Liver (tissue), 9 donors: ENCODE data around the gene SPAG16. TPM values are rescaled to one million over a fixed set of nuclear protein-coding genes. Genes with fewer than 3 reads are reported as not detected.

ENCODE experiments used
- DNase-seq: peaks from one replicate; pipeline ENCODE4 v3.0.0-alpha.2; 2017; ENCODE audit warnings: low spot score
- H3K27ac ChIP-seq, 2 donors: one replicate each; pipeline ENCODE4 v1.7.0; 2013; ENCODE audit warnings: inconsistent platforms in 2 of 2, low read length in 2 of 2, control low read depth in 1 of 2, low read depth in 1 of 2, mild to moderate bottlenecking in 1 of 2
- H3K27me3 ChIP-seq, 4 donors: one replicate each; pipeline versions ENCODE4 v1.6.1 to v1.7.0; 2013; ENCODE audit warnings: low read length in 3 of 4, inconsistent platforms in 1 of 4, mild to moderate bottlenecking in 1 of 4, moderate library complexity in 1 of 4; ENCODE audit not compliant: control insufficient read depth in 4 of 4, insufficient read depth in 4 of 4
- H3K36me3 ChIP-seq, 4 donors: one replicate each; pipeline versions ENCODE4 v1.6.1 to v1.7.0; 2013; ENCODE audit warnings: low read length in 3 of 4, mild to moderate bottlenecking in 3 of 4, low read depth in 1 of 4, moderate library complexity in 1 of 4; ENCODE audit not compliant: control insufficient read depth in 4 of 4, insufficient read depth in 3 of 4
- H3K4me1 ChIP-seq, 4 donors: one replicate each; pipeline versions ENCODE4 v1.6.1 to v1.7.0; 2013; ENCODE audit warnings: low read length in 3 of 4, mild to moderate bottlenecking in 3 of 4, moderate library complexity in 1 of 4; ENCODE audit not compliant: control insufficient read depth in 4 of 4, insufficient read depth in 4 of 4
- H3K4me3 ChIP-seq, 3 donors: one replicate each; pipeline versions ENCODE4 v1.6.1 to v1.7.0; 2013; ENCODE audit warnings: low read length in 3 of 3, control low read depth in 1 of 3, low read depth in 1 of 3, mild to moderate bottlenecking in 1 of 3
- H3K9ac ChIP-seq, 2 donors: one replicate each; pipeline ENCODE4 v1.7.0; 2013; ENCODE audit warnings: low read length in 2 of 2, mild to moderate bottlenecking in 2 of 2, moderate library complexity in 2 of 2, control low read depth in 1 of 2, low read depth in 1 of 2
- H3K9me3 ChIP-seq, 4 donors: one replicate each; pipeline versions ENCODE4 v1.6.1 to v1.7.0; 2013; ENCODE audit warnings: low read length in 3 of 4; ENCODE audit not compliant: control insufficient read depth in 4 of 4
- ATF3 ChIP-seq: IDR thresholded peaks from 2 replicates; pipeline ENCODE4 v1.6.1; 2016; ENCODE audit warnings: antibody characterized with exemption
- CTCF ChIP-seq: fragments of 150-350 bp; IDR thresholded peaks from 2 replicates; pipeline ENCODE4 v1.5.1; 2017; ENCODE audit warnings: improper control_type of control experiment, low read depth, low read length; ENCODE audit not compliant: missing input control
- FOXA1 ChIP-seq: IDR thresholded peaks from 2 replicates; pipeline ENCODE4 v1.6.1; 2016; ENCODE audit warnings: antibody characterized with exemption
- FOXA2 ChIP-seq: IDR thresholded peaks from 2 replicates; pipeline ENCODE4 v1.6.1; 2016; ENCODE audit warnings: antibody characterized with exemption
- GABPA ChIP-seq, 2 donors: IDR thresholded peaks in 1 of 2; conservative IDR thresholded peaks in 1 of 2; 2 replicates each; pipeline ENCODE4 v1.6.1; 2016; ENCODE audit warnings: antibody characterized with exemption in 2 of 2, mild to moderate bottlenecking in 1 of 2, moderate library complexity in 1 of 2
- HNF4A ChIP-seq, 2 donors: conservative IDR thresholded peaks; 2 replicates each; pipeline ENCODE4 v1.6.1; 2016; ENCODE audit warnings: antibody characterized with exemption in 2 of 2, mild to moderate bottlenecking in 2 of 2
- HNF4G ChIP-seq: IDR thresholded peaks from 2 replicates; pipeline ENCODE4 v1.6.1; 2016; ENCODE audit warnings: antibody characterized with exemption
- MAX ChIP-seq: IDR thresholded peaks from 2 replicates; pipeline ENCODE4 v1.6.1; 2016; ENCODE audit warnings: antibody characterized with exemption
- NR2F2 ChIP-seq: IDR thresholded peaks from 2 replicates; pipeline ENCODE4 v1.6.1; 2016; ENCODE audit warnings: antibody characterized with exemption
- REST ChIP-seq: IDR thresholded peaks from 2 replicates; pipeline ENCODE4 v1.6.1; 2016; ENCODE audit warnings: antibody characterized with exemption, mild to moderate bottlenecking
- RXRA ChIP-seq, 2 donors: IDR thresholded peaks; 2 replicates each; pipeline ENCODE4 v1.6.1; 2017 to 2018; ENCODE audit warnings: antibody characterized with exemption in 2 of 2, mild to moderate bottlenecking in 1 of 2
- SP1 ChIP-seq: IDR thresholded peaks from 2 replicates; pipeline ENCODE4 v1.6.1; 2018; ENCODE audit warnings: antibody characterized with exemption, mild to moderate bottlenecking
- YY1 ChIP-seq: IDR thresholded peaks from 2 replicates; pipeline ENCODE4 v1.6.1; 2016; ENCODE audit warnings: antibody characterized with exemption, mild to moderate bottlenecking
- ZBTB33 ChIP-seq: IDR thresholded peaks from 2 replicates; pipeline ENCODE4 v1.6.1; 2016; ENCODE audit warnings: antibody characterized with exemption
- WGBS: extraction: QIAGEN DNeasy Blood & Tissue Kit; methylation state at CpG from one replicate; pipeline ENCODE4 v1.1.7; 2013; 5-methylcytosine and 5-hydroxymethylcytosine counted together
- polyA plus RNA-seq, 2 donors: library from polyadenylated mRNA; stranded (reverse) in 1 of 2; unstranded in 1 of 2; fragments of 200-250 nt in 1 of 2; fragments of >200 nt in 1 of 2; fragmentation: Nextera tagmentation in 1 of 2; extraction: Ambion mirVana in 1 of 2; gene quantifications; one replicate each; pipeline versions ENCODE4 v1.2.1 to v1.2.3, GENCODE V29; 2013 to 2015
- total RNA-seq, 2 donors: library from RNA; depleted of rRNA; stranded (reverse); fragments of >200 nt; gene quantifications; one replicate each; pipeline ENCODE4 v1.2.3, GENCODE V29; 2014
- donor health status: healthy.
- donor health status: healthy.
- donor health status: healthy.
- donor health status: healthy.
- donor health status: healthy.

SPAG16 gene
- total and polyA plus RNA-seq, 4 donors, result 6.4 to 12.7 (median 11.4) TPM

- TF ChIP-seq NR2F2, result no peak
- DNase-seq, result no peak
Observed at GRCh38 chr2:213816583-213816982, 532.3 kb downstream of the SPAG16 start.

GRCh38 chr2:213818436-213818835 lies 534.2 kb downstream of the SPAG16 start:
- H3K27ac ChIP-seq, result no peak overlapping the region
- no peaks in the 10 kb centered on the region for H3K4me1 ChIP-seq
- no peaks in the 10 kb centered on the region for H3K27me3 ChIP-seq
- TF ChIP-seq MAX (no peak), RXRA (IDR thresholded peaks at IDR 0.05) (no peak), FOXA2 (no peak), CTCF (no peak), HNF4G (no peak), YY1 (no peak), GABPA (IDR thresholded peaks at IDR 0.05 in 1 of 2, conservative IDR thresholded peaks at IDR 0.05 in 1 of 2) (no peak), ATF3 (no peak), NR2F2 (no peak), REST (no peak), ZBTB33 (no peak), HNF4A (conservative IDR thresholded peaks at IDR 0.05) (no peak), FOXA1 (no peak), SP1 (no peak)
- WGBS, result 42% methylated on average over 1 of the region's 1 CpG
- no peak overlapping the region for H3K9ac ChIP-seq
- no peak for DNase-seq
- no peaks in the 10 kb centered on the region for H3K36me3 ChIP-seq
- H3K9me3 ChIP-seq, result peaks cover 0 to 4% (median 0%) of the 10 kb centered on the region in 4 donors
- H3K4me3 ChIP-seq, result no peak overlapping the region

More at GRCh38 chr2:213816583-213816982, 532.3 kb downstream of the SPAG16 start:
- Histone ChIP-seq H3K9me3 (no peaks in the 10 kb centered on the region), H3K27me3 (no peaks in the 10 kb centered on the region), H3K4me3 (no peak overlapping the region), H3K27ac (no peak overlapping the region), H3K9ac (no peak overlapping the region), H3K4me1 (no peaks in the 10 kb centered on the region), H3K36me3 (no peaks in the 10 kb centered on the region)
